Kidney glomerular epithelial cell (primary cell): ENCODE results near the gene CYTH3.
A peak's percentile ranks its signal among the peaks of the same experiment; 100 is the strongest.

Source experiments
- DNase-seq: peaks from one replicate; lab custom pipeline; 2025; lab: John Stamatoyannopoulos, UW

The CYTH3 gene

DNA sequence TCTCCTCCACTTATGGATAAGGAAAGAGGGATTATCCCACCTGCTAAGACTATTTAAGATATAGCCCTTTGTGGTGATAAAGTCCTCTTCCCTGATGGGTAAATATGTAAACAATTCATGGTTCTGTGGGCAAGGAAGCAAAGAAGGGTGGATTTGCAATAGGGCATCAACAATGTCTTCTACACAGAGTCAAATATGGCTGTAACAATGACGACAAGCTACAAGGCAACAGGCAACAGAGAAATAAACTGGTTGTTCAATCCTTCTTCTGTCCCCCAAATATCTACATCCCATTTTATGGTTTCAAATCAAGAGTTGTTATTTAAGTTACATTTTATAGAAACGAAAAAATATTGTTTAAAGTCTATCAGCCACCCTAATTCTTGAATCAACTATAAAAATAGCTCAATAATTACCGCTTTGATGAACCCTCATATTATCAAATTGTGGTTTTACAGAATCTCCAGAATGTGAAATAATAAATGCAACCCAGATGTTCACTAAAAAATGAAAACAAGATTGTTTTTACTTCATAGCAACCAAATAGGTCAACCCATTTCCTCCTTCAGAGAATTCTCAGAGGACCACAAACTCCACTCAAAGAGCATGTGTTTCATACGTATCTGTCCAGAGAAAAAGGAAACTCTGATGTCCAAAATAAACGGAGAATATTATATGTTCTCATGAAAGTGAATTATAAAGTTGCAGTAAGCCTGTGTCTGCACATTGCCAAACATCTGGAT, 13.8 kb downstream of the CYTH3 start:
- DNase-seq: no peak

DNA sequence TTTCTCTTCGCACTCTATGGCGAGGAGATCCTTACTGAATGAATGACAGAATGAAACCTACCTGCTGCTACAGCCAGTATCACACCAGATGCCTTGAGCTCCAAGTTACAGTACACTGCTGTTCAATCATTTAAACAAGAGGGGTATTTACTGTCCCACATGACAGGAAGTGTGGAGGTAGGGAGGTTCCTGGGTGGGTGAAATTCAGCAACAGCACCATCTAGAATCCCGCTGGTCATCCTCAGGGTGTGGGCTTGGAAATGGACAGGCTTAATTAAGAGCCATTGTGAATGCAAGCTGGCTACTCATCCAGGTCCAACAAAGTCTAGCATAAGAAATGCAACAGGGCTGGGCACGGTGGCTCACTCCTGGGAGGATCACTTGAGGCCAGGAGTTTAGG, 14.7 kb downstream of the CYTH3 start:
- no peak for DNase-seq

DNA sequence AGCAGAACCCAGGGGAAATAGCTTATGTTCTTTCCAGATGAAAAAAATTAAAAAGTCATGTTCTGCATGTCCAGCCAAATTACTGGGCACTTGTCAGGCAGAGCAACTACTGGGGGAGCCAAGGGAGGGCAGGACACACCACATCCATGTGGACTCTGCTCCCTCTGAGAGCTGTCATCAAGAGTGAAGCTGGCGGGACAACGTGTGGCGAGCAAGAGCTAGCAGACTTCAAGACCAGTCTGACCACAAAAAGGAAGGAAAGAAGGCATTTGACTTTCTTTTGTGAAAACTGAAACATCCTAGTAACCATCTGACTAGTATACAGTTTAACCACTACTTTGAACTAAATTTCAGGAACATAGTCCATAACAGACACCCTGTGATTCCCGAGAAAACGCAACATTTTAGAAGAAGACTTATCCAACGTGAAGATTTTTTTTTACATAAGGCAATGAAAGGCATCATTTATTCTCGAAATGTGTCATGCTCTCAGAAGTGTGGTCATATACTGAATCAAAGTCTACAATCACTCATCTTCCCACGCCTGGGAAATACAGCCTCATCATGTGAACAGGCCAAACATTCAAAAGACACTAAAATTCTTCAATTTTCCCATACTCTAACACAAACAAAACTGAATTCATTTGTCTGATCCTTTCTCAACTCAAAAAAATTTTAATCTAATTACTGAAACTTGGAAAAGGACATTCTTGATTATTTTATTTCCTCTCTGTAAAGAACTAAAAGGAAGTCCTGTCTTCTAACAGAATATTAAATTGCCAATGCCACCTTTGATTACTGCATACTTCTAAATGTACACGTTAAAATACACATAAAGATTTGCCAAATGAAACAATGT, 15.5 kb downstream of the CYTH3 start:
- DNase-seq: no peak

DNA sequence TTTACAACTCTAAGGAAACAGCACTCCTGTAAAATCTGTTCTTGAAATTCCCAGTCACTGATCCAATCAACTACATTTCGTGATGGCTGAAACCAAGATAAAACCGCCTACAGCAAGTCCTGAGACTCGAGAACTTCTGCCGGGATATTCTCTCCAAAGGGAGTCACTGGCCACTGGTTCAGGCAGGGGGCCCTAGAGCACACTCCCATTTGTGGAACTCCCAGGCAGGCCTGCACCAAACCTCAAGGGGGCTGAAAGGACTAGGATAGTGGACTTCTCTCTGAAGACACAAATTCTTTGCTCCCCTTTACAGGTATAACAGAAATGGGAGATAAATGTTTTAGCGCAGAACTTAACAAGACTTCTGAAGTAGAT, 16.3 kb downstream of the CYTH3 start:
- DNase-seq: no peak

DNA sequence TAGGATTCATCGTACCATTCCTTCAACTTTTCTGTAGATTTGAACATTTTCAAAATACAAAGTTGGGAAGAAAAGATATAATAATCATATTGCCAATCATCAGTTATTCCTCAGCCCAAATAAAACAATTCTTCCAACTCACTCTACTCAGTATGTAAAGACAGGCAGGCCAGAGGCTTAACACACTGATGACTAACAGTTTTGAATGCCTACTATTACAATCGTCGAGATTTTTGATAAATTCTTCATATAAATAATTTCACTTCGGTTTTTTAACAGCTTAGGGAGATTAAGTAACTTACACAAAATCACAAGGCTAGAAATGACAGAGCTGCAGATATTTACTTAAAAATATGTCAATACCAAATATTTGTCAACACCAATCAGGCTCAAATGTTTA, 17.6 kb downstream of the CYTH3 start:
- no peak for DNase-seq

DNA sequence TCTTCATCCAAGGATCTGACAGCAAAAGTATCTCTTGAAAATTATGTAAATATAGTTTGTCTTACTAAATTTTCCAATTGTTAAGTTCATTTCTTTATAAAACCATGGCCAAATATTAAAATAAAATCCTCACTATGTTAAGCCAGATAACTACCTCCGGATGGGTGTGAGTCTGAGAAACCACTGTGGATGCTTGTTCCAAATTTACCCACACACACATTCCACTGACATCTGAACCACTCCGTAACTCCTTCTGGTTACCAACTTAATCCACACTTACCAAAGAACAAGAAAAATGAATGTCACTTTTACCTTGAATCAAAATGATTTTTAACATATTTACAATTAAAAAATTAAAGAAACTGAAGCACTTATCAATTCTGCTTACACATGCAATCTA, 19.7 kb downstream of the CYTH3 start:
- DNase-seq: no peak

DNA sequence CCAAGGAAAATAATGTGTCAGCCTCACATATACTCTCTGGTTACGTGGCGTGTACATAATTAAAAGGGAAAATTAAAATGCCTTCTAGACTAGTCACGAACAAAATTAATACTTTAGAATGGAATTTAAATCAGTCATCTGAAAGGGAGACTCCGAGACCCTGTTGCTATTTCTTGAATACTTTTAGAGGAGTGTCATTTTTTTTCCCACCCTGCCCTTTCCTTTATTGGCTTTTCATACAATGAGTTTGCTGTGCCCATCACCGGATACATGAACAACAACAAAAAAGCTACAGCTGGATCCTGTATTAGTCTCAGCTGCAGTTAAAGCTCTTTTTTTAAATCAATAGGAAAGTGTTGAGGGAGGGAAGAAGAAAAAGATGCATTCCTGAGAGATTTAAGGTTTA, 20.1 kb downstream of the CYTH3 start:
- peak; percentile 43 for DNase-seq

DNA sequence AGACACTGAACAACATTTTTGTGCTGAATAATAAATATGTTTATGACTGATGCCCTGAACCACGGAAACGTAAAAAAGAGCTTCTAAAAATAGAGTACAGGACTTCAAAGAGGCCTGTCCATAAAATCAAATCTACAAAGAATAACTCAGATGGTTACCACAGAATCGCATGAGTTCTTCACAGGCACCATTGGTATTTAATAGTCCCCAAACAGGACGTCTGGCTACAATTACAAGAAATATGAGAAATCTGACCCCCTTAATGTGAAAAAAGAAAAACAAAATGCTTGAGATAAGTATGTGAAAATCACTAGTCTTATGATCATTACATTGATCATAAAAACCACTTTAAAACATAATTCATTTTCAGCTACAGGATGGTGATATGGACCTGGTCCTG, 20.8 kb downstream of the CYTH3 start:
- DNase-seq: no peak

DNA sequence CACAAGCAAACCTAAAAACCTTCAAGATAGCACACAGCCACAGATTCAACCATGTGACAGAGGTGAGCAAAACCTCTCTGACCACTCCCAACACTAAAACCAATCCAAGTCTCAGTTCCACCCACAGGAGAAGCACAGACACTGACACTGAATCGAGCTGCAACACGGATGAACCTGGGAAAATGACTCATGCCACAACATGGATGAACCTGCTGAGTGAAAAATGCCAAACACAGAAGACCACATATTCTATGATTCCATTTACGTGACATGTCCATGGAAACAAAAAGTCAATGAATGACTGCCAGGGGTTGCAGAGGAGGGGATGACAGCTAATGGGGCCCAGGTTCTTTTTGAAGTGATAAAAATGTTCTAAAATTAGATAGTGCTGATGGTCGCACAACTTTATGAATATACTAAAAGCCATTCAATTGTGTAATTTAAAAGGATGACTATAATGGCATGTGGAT, 22.0 kb downstream of the CYTH3 start:
- no peak for DNase-seq

DNA sequence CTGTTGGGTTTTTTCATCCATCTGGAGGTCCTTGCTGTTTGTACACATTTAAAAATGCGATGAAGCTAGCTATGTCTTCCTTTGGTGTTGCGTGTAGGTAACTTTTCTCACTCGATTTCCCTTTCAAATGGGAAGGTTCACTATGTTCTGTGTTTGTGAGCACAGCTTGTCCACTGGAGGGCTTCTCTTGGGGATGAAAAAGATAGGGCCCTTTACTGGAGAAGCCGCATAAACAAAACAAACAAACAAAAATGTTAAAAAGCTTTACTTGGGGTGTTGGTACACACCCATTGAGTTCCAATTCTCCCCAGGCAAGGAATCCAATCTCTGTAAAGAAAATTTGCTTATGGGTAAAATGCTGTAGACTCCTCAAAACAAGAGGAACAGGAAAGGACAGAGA, 23.4 kb downstream of the CYTH3 start:
- DNase-seq: no peak

DNA sequence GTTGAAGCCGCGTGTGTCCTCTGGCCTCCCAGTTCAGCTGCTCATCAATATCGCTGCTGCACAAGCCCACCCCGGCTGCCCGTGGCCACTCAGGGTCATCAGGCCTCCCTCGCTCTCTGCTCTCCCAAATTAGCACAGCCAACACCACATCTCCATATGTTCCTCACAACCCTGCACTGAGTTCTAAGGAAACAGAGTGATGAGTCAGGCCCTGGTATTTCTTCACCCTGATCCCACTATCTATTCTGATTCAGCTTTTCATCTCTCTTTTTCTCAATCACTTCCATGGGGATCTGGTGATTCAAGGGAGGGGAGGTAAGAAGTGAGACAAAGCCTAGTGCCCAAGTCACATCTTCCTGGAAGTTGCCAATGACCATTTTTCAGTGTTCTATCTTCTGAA, 23.8 kb downstream of the CYTH3 start:
- DNase-seq: peak; percentile 14

DNA sequence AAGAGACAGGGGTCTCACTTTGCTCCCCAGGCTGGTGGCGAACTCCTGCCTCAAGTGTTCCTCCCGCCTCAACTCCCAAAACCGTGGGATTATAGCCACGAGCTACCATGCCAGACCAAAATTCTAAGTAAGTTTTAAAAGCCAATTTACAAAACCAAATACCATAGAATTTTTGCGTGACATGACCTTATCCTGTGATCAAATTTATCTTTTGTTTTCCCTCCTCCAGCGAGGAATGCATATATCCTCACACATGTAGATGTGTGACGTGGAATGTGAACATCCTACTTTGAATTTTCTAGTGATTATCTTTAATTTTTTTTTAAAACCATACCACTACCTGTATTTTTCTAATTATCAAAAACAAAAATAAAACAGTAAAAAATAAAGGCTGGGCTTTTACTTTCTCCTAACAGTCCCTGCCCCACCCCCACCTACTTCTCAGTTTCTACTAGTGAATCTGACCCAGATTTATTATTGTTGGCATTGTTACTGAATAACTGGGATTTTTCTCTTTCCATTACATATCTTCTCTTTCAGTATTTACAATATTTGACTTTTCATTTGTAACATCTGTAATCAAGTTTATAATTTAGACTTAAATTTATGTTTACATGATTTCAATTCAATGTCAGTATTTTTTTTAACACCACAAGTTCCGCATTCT, 26.0 kb downstream of the CYTH3 start:
- DNase-seq: peak; percentile 22

DNA sequence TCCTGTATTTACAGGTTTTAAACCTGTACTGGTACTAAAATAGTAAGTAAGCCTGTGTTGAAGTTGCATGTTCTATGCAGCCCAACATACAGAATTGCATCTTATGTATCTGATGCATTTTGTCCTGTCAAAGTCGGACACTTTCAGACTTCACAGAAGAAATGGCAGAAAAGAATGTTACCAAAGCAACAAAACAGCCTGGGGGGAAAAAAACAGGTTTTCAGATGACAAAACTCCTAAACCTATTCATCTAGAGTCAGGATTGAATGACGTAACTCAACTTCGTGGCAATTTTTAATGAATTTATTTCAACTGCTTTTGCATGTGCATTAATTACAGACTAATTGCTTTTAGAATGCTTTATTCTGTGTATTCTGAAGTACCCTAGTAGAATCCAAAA, 28.4 kb downstream of the CYTH3 start:
- no peak for DNase-seq

DNA sequence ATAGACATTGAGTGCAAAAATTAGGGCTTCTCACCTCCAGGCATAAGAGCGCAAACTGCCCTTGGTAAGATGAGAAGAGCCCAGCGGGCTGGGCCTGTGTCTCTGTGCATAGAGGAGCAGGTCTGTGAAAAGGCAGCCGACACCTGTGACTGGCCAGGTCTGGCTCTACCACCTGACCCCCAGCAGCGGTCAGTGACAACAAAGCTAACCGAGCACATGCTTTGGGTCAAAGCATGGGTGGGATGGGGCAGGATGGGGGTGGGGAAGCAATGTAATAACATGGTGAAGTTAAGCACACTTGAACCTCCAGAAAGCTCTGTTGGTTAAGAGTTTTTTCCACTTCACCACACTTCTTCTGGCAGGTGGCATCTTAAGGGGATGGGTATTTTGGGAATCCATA, 29.3 kb downstream of the CYTH3 start:
- DNase-seq: no peak

DNA sequence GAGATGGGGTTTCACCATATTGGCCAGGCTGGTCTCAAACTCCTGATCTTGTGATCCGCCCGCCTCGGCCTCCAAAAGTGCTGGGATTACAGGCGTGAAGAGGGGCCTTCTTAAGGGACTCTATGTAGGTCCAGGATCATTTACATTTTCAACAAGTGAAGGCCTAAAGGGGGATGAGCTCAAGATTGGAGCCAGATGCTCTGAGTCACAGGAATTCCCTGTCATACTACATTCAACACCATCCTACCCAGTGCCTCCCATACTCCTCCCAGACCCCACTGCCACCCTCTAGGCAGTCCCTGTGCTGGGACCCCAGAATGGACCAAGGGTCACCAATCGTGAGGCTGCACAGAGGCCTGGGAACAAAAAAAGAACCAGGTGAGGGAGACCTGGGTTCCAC, 29.9 kb downstream of the CYTH3 start:
- no peak for DNase-seq

DNA sequence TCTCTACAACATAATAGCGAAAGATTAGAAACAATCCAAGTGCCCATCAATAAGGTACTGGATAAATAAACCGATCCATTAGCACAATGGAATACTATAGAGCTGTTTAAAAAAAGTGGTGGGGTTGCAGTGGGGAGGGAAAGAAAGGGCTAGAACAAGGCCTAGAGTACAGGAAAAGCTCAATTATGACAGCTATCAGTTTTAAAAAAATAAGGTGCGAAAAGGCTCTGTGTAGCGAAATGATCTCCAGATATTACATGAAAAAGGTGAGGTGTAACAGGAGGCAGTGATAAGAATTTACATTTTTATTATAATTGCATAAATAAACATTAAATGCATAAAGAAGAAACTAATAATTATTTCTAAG, 30.8 kb downstream of the CYTH3 start:
- DNase-seq: no peak

DNA sequence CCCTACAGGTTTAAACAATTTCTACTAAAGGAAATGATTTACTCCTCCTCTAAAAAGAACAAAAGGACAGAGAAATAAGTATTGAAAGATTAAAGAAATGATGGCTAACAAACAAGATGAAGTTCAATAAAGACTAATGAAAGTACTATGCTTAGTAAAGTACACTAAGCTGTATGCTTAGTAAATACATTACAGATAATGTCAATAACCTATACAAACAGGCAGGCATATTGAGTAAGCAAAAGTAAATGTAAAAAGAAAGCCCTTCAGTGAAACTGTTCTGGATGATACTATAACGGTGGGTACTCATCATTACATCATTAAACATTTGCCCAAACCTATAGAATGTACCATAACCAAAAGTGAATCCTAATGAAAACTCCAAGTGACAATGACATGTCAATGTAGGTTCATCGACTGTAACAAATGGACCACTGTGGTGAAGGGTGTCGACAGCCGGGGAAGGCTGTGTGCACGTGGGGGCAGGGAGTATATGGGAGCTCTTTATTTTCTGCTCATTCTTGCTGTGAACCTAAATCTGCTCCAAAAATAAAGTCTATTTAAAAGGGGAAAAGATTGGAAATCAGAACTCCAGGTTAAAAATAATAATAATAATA, 34.0 kb downstream of the CYTH3 start:
- DNase-seq: no peak

DNA sequence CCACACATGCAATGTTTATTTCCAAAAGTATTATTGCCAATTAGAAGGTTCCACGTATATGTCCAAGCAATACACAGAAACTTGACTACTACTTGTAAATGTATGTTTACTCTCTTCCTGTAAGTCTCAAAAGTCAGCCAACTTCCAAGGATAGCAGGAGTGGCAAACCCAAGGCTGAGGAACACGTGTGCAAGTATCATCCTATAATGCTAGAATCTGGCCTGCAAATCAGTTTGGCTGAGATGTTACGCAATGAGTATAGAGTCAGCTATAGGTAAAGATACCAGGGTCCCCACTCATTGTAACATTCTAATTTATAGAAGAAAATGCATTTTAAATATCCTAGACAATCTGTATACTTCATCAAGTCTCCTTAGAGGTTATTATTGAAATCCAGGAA, 34.7 kb downstream of the CYTH3 start:
- no peak for DNase-seq

DNA sequence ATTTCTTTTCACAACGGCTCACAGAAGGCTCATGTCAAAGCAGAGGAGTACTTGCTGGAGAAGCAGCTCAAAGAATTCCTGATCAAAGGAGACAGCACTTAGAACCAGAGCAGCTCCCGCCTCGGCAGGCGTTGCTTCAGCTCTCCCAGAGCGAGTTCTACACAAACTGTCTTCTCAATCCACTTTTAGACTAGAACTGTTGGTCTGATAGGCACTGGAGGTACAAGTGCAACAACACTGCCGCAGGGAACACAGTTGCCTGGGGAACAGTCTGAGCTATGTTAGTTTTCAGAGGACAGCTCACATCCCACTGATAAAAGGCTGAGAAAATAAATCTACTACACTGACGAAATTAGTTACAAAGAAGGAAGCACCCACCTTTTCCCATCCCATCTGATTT, 35.4 kb downstream of the CYTH3 start:
- DNase-seq: no peak

DNA sequence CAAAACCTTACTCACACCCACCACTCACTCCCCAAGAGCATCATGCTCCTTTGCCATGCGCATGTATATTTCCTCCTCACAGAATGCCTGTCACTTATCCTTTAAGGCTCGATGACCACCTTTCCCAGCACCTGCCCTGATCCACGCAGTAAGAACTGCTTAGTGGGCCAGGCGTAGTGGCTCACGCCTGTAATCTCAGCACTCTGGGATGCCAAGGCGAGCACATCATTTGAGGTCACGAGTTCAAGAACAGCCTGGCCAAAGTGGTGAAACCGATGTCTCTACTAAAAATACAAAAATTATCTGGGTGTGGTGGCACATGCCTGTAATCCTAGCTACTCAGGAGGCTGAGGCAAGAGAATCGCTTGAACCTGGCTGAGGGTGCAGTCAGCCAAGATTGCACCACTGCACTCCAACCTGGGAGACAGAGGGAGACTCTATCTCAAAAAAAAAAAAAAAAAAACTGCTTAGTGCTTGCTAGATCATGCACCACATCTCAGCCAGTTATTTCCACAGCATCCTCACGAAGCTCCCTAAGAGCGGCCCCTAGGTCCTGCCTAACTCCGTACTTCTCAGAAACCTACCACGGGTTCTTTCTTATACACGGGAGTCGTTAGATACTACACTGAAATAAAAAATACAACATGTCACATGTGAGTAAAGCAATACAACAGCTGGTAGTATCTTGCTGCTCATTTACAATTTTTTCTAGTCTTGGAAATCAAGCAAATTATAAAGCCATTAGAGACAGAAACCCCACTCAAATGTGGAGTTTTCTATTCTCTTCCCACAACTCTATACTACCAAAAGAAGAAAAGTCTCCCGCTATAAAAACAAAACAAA, 37.2 kb downstream of the CYTH3 start:
- no peak for DNase-seq

DNA sequence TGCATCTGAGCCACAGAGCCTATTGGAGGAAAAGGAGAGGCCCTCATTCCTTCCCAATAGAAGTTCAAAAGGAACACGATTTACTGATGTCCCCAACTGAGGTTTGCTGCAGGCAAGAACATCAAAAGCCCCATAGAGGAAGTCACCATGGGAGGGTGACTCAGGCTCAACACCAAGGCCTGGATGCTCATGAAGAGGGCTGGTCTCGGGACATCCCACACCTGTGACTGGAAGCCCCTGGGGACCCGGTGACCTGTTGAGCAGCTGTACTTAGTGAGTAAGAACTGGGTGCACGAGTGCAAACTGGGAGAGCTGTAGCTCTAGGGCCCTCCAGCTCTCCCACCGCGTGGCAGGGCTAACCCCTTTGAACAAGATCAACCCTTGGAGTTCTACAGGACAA, 38.0 kb downstream of the CYTH3 start:
- no peak for DNase-seq

DNA sequence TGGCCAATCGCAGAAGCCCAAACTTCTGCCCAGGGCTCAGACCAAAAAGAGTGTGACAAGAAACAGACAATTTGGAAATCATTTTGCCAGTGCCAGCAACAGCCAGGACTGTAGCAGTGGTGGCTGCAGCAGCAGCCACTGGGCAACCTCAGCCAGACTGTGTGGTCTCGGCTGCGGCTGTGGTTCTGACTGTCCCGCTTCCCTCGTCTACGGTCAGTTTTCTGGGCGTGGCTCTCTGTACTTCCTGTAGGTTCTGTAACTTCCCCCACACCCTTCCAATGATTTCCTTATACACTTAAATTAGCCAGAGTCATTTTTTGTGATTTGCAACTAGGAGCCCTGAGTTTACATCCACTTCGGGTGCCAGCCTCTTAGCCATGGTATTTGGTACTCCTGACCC, 39.9 kb downstream of the CYTH3 start:
- DNase-seq: no peak
